ENCODE data around the gene MEF2C. TPM values are rescaled to one million over a fixed set of nuclear protein-coding genes. Genes with fewer than 3 reads are reported as not detected.

Gene MEF2C
- total and polyA plus RNA-seq, 2 of the 13 experiments (the other 11 are each of a cell fraction or from before 2014, with no cell fraction given) = 0.02 TPM; not detected in 1

DNA sequence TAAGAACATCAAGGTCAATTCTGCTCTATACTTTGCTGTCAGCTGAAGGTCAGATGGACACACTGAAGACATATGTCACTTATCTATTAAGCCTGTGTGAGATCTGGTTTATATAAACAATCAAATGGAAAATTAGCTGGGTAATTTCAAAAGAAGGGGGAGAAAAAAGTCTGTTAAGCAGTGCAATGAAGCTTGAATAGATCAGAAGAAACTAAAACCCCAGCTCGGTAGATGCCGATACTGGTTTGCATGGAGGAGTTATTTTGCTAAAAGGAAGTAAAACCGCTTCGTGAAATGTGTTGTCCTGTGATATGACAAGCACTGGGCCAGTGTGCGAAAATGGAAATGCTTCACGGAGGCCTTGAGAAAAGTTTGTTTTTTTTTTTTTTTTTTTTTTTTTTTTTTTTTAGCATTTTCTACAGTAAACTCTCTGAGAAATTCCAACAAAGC is 148.8 kb downstream of the MEF2C start (continued):
- TF ChIP-seq, protein P1, sequence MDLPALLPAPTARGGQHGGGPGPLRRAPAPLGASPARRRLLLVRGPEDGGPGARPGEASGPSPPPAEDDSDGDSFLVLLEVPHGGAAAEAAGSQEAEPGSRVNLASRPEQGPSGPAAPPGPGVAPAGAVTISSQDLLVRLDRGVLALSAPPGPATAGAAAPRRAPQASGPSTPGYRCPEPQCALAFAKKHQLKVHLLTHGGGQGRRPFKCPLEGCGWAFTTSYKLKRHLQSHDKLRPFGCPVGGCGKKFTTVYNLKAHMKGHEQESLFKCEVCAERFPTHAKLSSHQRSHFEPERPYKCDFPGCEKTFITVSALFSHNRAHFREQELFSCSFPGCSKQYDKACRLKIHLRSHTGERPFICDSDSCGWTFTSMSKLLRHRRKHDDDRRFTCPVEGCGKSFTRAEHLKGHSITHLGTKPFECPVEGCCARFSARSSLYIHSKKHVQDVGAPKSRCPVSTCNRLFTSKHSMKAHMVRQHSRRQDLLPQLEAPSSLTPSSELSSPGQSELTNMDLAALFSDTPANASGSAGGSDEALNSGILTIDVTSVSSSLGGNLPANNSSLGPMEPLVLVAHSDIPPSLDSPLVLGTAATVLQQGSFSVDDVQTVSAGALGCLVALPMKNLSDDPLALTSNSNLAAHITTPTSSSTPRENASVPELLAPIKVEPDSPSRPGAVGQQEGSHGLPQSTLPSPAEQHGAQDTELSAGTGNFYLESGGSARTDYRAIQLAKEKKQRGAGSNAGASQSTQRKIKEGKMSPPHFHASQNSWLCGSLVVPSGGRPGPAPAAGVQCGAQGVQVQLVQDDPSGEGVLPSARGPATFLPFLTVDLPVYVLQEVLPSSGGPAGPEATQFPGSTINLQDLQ (CRISPR knock-in tag; IDR thresholded peaks at IDR 0.05) = no peak
- TF ChIP-seq ZZZ3 (CRISPR knock-in tag; IDR thresholded peaks at IDR 0.05; ENCODE audit: borderline replicate concordance) (no peak), ZNF749 (CRISPR knock-in tag; IDR thresholded peaks at IDR 0.05; ENCODE audit: borderline replicate concordance) (no peak), HIVEP1 (CRISPR knock-in tag; IDR thresholded peaks at IDR 0.05) (no peak)
- TF ChIP-seq, protein P2, sequence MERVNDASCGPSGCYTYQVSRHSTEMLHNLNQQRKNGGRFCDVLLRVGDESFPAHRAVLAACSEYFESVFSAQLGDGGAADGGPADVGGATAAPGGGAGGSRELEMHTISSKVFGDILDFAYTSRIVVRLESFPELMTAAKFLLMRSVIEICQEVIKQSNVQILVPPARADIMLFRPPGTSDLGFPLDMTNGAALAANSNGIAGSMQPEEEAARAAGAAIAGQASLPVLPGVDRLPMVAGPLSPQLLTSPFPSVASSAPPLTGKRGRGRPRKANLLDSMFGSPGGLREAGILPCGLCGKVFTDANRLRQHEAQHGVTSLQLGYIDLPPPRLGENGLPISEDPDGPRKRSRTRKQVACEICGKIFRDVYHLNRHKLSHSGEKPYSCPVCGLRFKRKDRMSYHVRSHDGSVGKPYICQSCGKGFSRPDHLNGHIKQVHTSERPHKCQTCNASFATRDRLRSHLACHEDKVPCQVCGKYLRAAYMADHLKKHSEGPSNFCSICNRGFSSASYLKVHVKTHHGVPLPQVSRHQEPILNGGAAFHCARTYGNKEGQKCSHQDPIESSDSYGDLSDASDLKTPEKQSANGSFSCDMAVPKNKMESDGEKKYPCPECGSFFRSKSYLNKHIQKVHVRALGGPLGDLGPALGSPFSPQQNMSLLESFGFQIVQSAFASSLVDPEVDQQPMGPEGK (CRISPR knock-in tag; IDR thresholded peaks at IDR 0.05) = no peak

DNA sequence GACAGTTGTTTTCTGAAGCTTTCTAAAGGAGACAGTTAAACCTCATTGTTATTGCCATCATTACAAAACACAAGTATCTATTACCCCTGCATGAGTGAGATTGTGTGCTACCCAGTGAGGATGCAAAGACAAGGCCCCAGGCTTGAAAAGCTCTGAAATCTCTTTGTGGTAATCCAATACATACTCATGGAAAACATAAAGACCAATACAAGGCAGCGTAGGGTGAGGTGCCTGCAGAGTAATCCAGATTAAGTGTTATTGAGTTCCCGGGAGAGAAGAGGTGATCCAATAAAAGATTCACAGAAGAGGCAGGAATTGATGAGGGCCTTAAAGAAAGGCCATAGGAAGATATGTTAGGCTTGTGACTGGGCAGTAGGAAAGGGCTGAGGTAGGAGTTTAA is 150.1 kb downstream of the MEF2C start:
- POLR2A ChIA-PET = no interaction called here

More for the DNA sequence above, 150.1 kb downstream of the MEF2C start:
- ATAC-seq (no peak), FAIRE-seq (no peak), DNase-seq (ENCODE audit: low spot score) (no peak)
- H3K79me2 ChIP-seq (ENCODE audit: insufficient read depth, low read length) = no peaks in the 10 kb centered on the region
- no peak overlapping the region for H3K4me2 ChIP-seq (ENCODE audit: low read depth, low read length)
- BruUV-seq (replicated peaks) = no TSS peak
- no peaks in the 10 kb centered on the region for H3K36me3 ChIP-seq (replicated peaks in 1 of 2; ENCODE audit: control insufficient read depth in 1 of 2, insufficient read depth in 2 of 2, low read length in 2 of 2)
- no peak overlapping the region for H3K9ac ChIP-seq (ENCODE audit: insufficient read depth, low read depth, low read length)
- H3K27ac ChIP-seq (ENCODE audit: extremely low read length, insufficient read depth, low read length) = no peak overlapping the region
- CTCF ChIA-PET (ENCODE audit: low intra/inter-chr PET ratio, low total read pairs) = no interaction called here
- in situ Hi-C loops (cut with HindIII; ENCODE audit: extremely low pct_ligation_motif_present, low pct_unique_long_range_greater_than_20kb) (loop anchor here (10.0 kb wide), 1 partner anchor 1532 kb away; no protein-coding TSS in a partner anchor), intact Hi-C loops (cut with micrococcal nuclease; ENCODE audit: unreplicated experiment) (no loop called here)
- no peaks in the 10 kb centered on the region for H4K20me1 ChIP-seq (ENCODE audit: insufficient read depth, low read length)
- H3K9me3 ChIP-seq (ENCODE audit: low read length) = no peaks in the 10 kb centered on the region
- WGBS (ENCODE audit: low lambda C conversion rate) = 6% methylated on average over 2 of the region's 2 CpGs
- H3K27me3 ChIP-seq (ENCODE audit: control insufficient read depth in 1 of 2, insufficient read depth in 2 of 2, low read length in 2 of 2) = peaks cover 0 to 6% of the 10 kb centered on the region in 2 experiments; a peak in 1 of 5 replicates
- no peak overlapping the region for H3K4me3 ChIP-seq (replicated peaks in 1 of 3; ENCODE audit: insufficient read depth in 1 of 3, low read depth in 2 of 3, low read length in 3 of 3)
- TF ChIP-seq, protein P3, sequence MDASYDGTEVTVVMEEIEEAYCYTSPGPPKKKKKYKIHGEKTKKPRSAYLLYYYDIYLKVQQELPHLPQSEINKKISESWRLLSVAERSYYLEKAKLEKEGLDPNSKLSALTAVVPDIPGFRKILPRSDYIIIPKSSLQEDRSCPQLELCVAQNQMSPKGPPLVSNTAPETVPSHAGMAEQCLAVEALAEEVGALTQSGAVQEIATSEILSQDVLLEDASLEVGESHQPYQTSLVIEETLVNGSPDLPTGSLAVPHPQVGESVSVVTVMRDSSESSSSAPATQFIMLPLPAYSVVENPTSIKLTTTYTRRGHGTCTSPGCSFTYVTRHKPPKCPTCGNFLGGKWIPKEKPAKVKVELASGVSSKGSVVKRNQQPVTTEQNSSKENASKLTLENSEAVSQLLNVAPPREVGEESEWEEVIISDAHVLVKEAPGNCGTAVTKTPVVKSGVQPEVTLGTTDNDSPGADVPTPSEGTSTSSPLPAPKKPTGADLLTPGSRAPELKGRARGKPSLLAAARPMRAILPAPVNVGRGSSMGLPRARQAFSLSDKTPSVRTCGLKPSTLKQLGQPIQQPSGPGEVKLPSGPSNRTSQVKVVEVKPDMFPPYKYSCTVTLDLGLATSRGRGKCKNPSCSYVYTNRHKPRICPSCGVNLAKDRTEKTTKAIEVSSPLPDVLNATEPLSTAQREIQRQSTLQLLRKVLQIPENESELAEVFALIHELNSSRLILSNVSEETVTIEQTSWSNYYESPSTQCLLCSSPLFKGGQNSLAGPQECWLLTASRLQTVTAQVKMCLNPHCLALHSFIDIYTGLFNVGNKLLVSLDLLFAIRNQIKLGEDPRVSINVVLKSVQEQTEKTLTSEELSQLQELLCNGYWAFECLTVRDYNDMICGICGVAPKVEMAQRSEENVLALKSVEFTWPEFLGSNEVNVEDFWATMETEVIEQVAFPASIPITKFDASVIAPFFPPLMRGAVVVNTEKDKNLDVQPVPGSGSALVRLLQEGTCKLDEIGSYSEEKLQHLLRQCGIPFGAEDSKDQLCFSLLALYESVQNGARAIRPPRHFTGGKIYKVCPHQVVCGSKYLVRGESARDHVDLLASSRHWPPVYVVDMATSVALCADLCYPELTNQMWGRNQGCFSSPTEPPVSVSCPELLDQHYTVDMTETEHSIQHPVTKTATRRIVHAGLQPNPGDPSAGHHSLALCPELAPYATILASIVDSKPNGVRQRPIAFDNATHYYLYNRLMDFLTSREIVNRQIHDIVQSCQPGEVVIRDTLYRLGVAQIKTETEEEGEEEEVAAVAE (CRISPR knock-in tag; IDR thresholded peaks at IDR 0.05; ENCODE audit: borderline replicate concordance) = no peak
- TF ChIP-seq PCBP1 (IDR thresholded peaks at IDR 0.05; ENCODE audit: borderline replicate concordance, low read depth, low read length) = no peak
- no peak for TF ChIP-seq CBX5 (CRISPR knock-in tag; IDR thresholded peaks at IDR 0.05; ENCODE audit: borderline replicate concordance)
- no peak for TF ChIP-seq ZNF256 (CRISPR knock-in tag; conservative IDR thresholded peaks at IDR 0.05)
- H3K4me1 ChIP-seq (ENCODE audit: insufficient read depth, low read length) = no peaks in the 10 kb centered on the region
- no peak overlapping the region for H2AFZ ChIP-seq (ENCODE audit: low read length)
